Limb (tissue), 2 donors: ENCODE data around the gene DIP2C.

Source experiments
- DNase-seq, 2 donors: peaks; one replicate each; pipeline ENCODE4 v3.0.0-alpha.2; 2016; ENCODE audit errors: extremely low spot score in 2 of 2

The DIP2C gene

DNA sequence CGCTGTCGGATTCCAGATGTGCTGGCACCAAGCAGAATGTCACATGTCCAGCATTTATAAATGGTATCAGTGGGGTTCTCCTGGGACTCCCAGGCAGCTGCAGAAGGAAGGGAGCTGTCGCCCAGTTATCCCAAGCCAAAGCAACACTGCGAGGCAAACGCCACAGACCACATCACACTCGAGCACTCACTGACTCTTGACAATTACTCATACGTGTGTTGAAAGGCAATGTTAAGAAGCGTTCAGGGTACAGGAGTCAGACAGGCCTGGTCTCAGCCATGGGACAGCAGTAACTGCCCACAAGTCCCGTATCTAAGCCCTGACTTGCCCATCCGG is 113.4 kb downstream of the DIP2C start:
- no peak for DNase-seq

DNA sequence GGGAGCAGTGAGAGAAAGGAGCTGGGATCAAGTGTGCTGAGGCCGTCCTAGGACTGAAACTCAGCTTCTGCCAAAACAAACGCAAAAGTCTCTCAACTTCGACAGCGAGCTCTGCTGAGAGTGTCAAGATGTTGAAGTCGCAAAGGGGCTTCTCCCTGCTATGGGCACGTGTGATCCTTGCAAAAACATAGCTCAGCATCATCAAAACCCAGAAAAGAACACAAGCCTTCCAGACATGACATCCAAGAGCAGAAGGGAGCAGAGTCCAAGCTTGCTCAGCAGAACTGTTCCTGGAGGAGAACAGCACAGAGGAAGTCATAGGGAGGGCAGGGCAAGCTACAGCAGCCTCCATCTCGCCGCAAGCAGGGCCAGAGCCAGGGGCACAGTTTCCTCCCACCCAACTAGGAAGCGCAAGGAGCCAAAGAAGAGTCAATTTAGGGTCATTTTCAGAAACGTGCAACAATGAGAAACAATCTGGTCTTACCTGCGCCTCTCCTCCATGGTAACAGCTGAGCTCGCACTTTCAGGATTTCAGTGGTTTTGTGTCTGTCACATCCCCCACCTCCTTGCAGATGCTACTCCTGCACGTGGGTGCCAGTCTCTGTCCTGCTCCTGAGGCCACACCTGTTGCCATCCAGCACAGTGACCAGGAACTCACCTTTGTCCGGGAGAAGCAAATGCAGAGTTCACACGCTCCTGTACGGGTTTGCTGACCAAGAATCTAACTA is 113.9 kb downstream of the DIP2C start:
- DNase-seq = no peak

DNA sequence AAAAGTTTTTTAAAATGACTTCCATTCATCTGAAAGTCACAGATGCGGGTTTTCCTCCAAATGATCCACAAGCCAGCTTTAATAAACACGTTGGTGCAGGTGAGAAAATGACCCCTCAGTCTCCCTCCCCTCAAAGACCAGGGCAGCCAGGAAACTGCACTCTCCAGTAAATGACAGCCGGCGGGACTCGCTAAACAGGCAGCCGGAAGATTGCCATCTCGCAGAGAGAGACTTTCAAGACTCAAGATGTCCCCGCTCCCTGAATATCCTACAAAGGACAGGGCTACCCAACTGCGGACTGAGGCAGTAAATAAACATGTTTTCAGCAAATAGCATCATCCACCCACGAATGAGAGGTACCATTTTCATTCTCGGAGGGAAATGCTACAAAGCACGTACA is 116.8 kb downstream of the DIP2C start:
- DNase-seq = no peak

DNA sequence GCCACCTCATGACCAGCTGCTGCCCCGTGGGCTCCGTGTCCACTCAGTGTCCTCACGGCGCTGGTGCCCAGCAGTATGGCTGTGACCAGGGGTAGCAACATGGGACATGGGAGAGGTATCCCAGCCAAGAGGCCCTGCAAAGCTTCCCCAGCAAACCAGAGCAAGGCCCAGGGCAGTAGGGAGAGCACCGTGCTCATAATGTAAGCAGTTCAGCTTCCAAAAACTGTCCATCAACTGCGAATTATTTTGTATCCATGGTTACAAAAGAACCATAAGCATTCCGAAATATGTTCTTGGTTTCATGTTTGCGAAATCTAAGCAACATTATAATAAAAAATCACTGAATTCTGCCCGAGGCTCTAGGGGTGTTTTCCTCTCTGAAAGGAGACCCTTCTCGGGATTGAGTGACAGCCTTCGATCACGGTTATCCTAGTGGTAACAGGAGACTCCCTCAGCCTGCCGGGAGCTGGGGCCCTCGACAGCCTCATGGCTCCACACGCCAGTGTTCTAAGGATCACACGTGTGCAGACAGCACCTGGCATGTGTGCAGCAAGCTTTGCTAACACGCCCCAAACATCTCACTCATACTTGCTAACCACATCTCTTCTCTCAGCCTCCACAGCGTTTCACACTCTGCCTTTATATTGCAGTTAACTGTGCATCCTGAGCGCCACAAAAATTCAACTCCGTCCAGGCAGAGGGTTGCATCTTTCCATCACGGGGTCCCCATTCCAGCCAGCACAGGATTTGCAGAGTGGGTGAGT is 117.6 kb downstream of the DIP2C start:
- DNase-seq = peak in 1 of 2 donors; percentile 36

DNA sequence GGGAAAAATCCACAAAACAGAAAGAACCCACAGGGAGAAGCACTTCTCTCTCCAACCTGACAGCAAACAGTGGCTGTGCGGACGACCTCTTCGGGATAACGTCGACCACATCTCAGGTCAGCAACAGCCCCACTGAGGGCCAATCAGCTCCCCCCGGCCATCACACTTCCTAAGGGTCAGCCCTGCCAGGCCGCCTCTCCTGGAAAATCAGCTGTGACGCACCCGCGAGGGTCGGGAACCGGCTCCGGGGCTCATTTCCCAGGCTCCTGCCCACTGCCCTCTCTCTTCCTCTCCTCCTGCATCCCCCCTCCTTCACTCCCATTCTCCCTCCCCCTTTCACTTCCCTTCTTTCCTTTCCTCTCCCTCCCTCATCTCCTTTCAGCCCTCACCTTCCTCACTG is 118.3 kb downstream of the DIP2C start:
- DNase-seq = no peak

DNA sequence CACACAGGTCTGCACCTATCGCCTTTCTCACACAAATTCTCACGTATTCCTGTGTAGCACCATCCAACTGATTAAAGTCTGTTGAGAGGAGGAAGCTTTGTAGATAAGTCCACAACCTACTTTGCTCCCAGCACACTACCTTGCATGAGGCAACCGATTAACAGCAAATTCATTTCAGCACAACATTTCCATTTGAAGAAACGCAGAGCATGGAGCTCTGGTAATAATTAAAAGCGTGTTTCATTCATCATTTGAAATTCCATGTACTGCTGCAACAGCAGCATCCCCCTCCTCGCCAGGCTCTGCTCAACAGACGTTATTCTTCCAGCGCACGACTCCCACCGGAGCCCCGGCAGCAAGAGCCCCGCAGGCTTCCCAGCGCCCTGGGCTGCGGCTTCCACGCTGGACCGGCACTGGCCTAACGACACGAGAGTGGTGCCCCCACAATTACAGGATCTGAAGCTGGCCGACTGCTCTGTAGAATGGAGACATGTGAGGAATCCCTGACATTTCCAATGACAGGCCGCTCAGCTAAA is 118.8 kb downstream of the DIP2C start:
- DNase-seq = no peak

DNA sequence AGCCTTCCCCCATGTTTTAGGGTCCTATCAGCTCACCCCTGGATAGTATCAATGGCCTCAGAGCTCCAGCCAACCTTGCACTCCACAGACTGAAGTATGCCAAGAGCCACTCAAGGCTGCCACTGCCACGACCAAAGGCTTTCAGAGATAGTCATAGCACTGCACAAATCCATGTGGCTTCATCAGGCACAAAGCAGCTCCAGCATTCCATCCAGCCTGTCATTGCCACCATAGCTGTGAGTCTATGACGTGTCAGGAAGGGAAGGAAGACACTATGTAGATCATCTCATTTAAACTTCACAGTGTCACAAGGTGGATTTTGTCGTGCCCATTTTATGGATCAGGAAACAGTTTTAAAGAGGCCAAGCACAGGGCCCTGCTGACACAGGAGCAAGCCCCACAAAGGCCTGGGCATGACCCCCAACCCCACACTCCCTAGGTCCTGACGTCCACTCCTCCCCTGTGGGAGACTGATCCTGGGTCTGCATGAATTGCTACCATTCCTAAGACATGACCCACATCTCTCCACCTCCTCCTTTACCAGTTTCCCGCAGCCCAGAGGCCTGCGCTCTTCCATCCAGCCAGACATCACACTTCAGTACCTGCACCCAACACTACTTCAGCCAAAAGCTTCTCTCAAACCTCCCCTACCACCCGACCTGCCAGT is 119.4 kb downstream of the DIP2C start:
- no peak for DNase-seq

- no peak for DNase-seq
These were observed 120.6 kb downstream of the DIP2C start for GRCh38 chr10:568848-569247.

- no peak for DNase-seq
These were observed 121.6 kb downstream of the DIP2C start for GRCh38 chr10:567869-568268.

DNA sequence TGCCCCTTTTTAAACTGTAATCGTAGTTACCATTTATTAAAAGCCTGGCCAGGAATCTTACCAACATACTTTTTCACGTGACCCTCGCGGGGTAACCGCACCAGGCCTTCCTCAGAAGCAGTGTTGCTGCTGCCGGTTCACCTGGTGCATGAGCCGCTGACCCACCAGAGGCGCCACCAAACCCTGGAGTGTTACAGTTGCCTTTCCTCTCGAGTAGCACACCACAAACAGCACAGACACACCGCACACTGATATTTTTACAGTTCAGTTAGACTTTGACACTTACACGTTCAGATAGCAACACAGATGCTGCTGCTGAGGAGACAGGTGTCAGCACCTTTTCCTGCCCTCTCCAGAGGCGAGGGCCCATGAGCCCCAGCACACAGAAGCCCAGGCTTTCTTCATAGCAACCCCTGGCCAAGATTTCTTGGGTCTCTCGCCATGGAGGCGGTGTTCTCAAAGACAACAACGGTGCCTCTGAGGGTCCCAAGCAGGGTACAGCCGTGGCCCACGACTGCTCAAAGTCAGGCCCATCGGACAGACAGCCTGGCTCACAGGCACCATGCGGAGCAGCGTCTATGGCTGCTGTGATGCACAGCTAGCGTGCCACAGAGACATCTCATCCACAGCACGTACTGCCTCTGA is 123.1 kb downstream of the DIP2C start:
- DNase-seq = no peak

DNA sequence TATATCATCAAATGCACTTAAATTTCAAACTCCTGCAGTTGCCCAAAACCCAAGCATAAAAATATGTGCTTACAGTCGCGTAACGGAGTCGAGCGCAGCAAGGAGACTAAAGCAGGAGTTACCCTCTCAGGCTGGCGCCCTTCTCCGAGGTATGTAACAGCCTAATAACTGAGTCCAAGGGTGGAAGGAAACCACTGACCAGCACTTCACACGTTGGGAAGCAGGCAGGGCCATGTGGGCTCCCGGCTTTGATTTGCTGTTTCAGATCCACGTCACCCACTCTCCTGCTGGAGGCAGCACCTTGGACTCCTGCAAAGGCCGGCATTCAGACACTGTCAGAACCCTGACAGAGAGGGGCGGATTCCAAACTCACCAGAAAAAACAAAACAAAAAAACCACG is 123.8 kb downstream of the DIP2C start:
- no peak for DNase-seq

DNA sequence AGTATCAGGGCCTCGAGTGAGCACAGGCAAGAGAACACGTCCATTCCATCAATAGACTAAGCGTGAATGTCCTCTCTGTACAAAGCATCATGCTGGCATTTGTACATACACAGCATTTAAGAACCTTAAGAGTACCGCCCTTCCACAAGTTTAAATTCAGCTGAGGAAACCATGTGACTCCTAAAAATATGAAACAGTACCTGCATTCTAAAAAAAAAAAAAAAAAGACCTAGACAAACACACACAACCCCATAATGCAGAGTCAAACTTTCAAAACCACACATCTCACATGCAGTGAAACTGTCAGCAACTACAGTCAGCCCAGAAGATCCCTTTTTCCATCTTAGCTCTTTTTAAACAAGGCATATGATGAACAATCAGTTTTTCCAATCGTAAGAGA is 124.3 kb downstream of the DIP2C start:
- no peak for DNase-seq

DNA sequence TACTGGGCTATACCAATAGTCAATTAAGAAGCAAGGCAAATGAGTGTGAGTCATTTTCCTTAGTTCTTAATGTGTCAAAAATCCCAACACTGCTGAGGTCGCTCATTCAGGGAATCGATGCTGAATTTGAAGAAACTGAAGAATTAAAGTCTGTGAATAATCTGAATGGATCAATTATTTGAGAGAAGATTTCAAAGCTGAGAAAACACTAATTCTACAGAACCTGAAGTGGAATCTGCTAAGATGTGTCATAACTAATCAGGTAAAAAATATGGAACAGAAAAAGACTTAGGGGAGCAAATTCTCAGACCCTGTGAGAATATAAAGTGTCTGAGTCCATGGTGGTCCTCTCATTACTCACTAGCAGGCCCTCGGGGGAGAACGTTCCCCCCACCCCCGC is 125.6 kb downstream of the DIP2C start:
- DNase-seq = no peak

- DNase-seq = no peak
These were observed 127.3 kb downstream of the DIP2C start for GRCh38 chr10:562142-562541.

- DNase-seq = peak in 1 of 2 donors; percentile 16
These were observed 127.7 kb downstream of the DIP2C start for GRCh38 chr10:561721-562120.

DNA sequence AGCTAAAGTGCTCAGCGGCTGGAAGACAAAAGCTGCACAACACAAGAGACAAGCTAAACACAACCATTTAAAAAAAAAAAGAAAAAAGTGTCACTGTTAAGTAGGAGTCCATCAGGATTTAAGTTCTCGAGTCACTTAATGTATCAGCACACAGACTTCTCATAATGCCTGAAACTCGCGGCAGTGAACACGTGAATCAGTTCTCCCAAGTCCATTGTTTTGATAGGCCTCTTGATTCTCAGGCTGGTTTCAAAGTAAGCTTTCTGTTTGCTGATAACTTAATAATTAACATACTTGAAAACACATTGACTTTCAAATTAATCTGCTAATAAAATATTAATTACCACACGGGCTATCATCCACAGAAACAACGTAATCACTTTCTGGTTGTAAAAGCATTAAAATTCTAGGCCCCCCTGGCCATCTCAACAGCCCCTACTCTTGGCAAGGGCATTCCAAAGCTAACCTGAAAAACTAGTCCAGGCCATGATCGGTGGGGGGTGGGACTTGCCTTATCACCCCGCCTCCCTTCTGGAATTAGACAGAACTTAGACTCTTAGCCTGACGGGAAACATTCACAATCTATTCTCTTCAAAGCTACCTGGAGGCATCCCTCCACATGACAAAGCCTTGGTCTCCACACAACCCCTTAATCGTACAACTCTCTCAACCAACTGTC is 129.0 kb downstream of the DIP2C start:
- DNase-seq = no peak

- no peak for DNase-seq
These were observed 129.8 kb downstream of the DIP2C start for GRCh38 chr10:559767-560047.

- DNase-seq = no peak
These were observed 130.3 kb downstream of the DIP2C start for GRCh38 chr10:558891-559766.

GRCh38 chr10:558364-558763 is 131.1 kb downstream of the DIP2C start:
- DNase-seq = no peak

DNA sequence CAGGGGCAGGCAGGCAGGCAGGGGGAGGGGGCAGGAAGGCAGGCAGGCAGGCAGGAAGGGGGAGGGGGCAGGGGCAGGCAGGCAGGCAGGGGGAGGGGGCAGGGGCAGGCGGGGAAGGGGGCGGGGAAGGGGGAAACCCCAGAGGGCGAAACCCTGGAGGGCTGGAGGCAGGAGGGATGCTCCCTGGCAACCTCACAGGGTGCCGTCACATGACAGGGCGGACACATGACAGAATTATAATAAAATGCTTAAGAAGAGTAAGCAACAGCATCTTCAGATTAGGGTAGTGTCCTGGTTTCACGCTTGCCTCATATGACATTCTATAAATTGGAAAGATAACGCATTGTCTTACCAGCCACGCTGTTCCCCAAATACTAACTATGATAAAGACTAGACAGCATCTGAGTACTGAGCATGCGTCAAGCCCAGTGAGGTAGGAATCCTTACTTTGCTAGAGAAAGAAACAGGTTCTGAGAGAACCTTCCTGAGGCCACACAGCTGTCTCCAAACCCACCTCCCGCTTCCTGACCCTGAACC is 131.6 kb downstream of the DIP2C start:
- DNase-seq = no peak
